IMR-90 (cell line): ENCODE data around the gene GSPT1. TPM values are rescaled to one million over a fixed set of nuclear protein-coding genes. Genes with fewer than 3 reads are reported as not detected.

Source experiments
- ATAC-seq: fragments of 200-7000 bp; cut with Tn5 transposase; 2 replicates; pipeline ENCODE4 v1.9.1; 2020; ENCODE audit warnings: low read depth, mild to moderate bottlenecking, moderate library complexity
- BruUV-seq: library from RNA; stranded (reverse); fragments of 400-500 nt; replicated peaks from 2 replicates; lab custom pipeline; 2021; lab: Mats Ljungman, UMichigan
- CTCF ChIA-PET: fragments of 300-600 bp; formaldehyde crosslinking; extraction: SDS; loops from one replicate; lab custom pipeline; 2021; ENCODE audit warnings: antibody characterized with exemption; lab: Yijun Ruan, JAX
- POLR2A ChIA-PET: fragments of 300-600 bp; sonication (Branson Sonifier 250); formaldehyde crosslinking; loops from one replicate; lab custom pipeline; 2022; ENCODE audit warnings: antibody characterized with exemption; ENCODE audit not compliant: unreplicated experiment; lab: Charles Lee
- DNase-seq: peaks from one replicate; pipeline ENCODE4 v3.0.0; 2013
- H2AFZ ChIP-seq: replicated peaks from 2 replicates; pipeline ENCODE3; 2013; ENCODE audit warnings: low read length, mild to moderate bottlenecking; ENCODE audit not compliant: poor library complexity
- H2AK5ac ChIP-seq: 2 replicates; pipeline ENCODE4 v1.6.1; 2013; ENCODE audit warnings: low read depth, low read length, inconsistent platforms
- H2AK9ac ChIP-seq: replicated peaks from 2 replicates; pipeline ENCODE3; 2013; ENCODE audit warnings: mild to moderate bottlenecking, low read depth, low read length, moderate library complexity; ENCODE audit not compliant: poor library complexity
- H2BK120ac ChIP-seq: 2 replicates; pipeline ENCODE4 v1.6.1; 2013; ENCODE audit warnings: low read depth, low read length, inconsistent platforms
- H2BK15ac ChIP-seq: 3 replicates; pipeline ENCODE4 v1.6.1; 2013; ENCODE audit warnings: low read depth, low read length, inconsistent platforms
- H2BK20ac ChIP-seq: 2 replicates; pipeline ENCODE4 v1.6.1; 2013; ENCODE audit warnings: low read depth, mild to moderate bottlenecking, inconsistent platforms, low read length, moderate library complexity
- H2BK5ac ChIP-seq: 2 replicates; pipeline ENCODE4 v1.6.1; 2013; ENCODE audit warnings: mild to moderate bottlenecking, low read depth, low read length, inconsistent platforms; ENCODE audit not compliant: poor library complexity, severe bottlenecking
- H3K14ac ChIP-seq: replicated peaks from 2 replicates; pipeline ENCODE4 v1.6.1; 2013; ENCODE audit warnings: low read depth, low read length, inconsistent platforms
- H3K18ac ChIP-seq: 2 replicates; pipeline ENCODE4 v1.6.1; 2013; ENCODE audit warnings: low read depth, low read length, control low read depth
- H3K23ac ChIP-seq: 2 replicates; pipeline ENCODE4 v1.6.1; 2013; ENCODE audit warnings: low read depth, low read length, inconsistent platforms
- H3K27ac ChIP-seq: 2 replicates; pipeline ENCODE4 v1.5.1; 2013; ENCODE audit warnings: mild to moderate bottlenecking, control low read depth, low read length; ENCODE audit not compliant: insufficient read depth
- H3K27me3 ChIP-seq: 2 replicates; pipeline ENCODE4 v1.6.1; 2013; ENCODE audit warnings: low read length; ENCODE audit not compliant: control insufficient read depth, insufficient read depth
- H3K36me3 ChIP-seq: 2 replicates; pipeline ENCODE4 v1.6.1; 2013; ENCODE audit warnings: low read length, mixed read lengths; ENCODE audit not compliant: control insufficient read depth, insufficient read depth
- H3K4ac ChIP-seq: 2 replicates; pipeline ENCODE4 v1.6.1; 2013; ENCODE audit warnings: low read depth, low read length, inconsistent platforms
- H3K4me1 ChIP-seq: 2 replicates; pipeline ENCODE4 v1.6.1; 2013; ENCODE audit warnings: low read length, mixed read lengths; ENCODE audit not compliant: control insufficient read depth, insufficient read depth
- H3K4me2 ChIP-seq: 2 replicates; pipeline ENCODE4 v1.6.1; 2013; ENCODE audit warnings: low read depth, mild to moderate bottlenecking, control low read depth, low read length, moderate library complexity
- H3K4me3 ChIP-seq: 2 replicates; pipeline ENCODE4 v1.5.1; 2013; ENCODE audit warnings: low read depth, mild to moderate bottlenecking, control low read depth, low read length, moderate library complexity; ENCODE audit not compliant: insufficient read depth
- H3K56ac ChIP-seq: 2 replicates; pipeline ENCODE4 v1.6.1; 2013; ENCODE audit warnings: low read length, inconsistent platforms; ENCODE audit not compliant: insufficient read depth; ENCODE audit errors: extremely low read depth
- H3K79me1 ChIP-seq, 2 experiments: 2 replicates each; pipeline ENCODE4 v1.6.1; 2013; ENCODE audit warnings: low read length in 2 of 2, inconsistent platforms in 1 of 2, low read depth in 1 of 2
- H3K9ac ChIP-seq: 2 replicates; pipeline ENCODE4 v1.6.1; 2013; ENCODE audit warnings: low read depth, low read length, control low read depth
- H3K9me1 ChIP-seq: 2 replicates; pipeline ENCODE4 v1.6.1; 2013; ENCODE audit warnings: low read length, inconsistent platforms; ENCODE audit not compliant: insufficient read depth
- H3K9me3 ChIP-seq: 2 replicates; pipeline ENCODE4 v1.6.1; 2013; ENCODE audit warnings: low read length; ENCODE audit not compliant: control insufficient read depth, insufficient read depth
- H4K20me1 ChIP-seq: 2 replicates; pipeline ENCODE4 v1.6.1; 2013; ENCODE audit warnings: low read length, inconsistent platforms; ENCODE audit not compliant: insufficient read depth
- H4K5ac ChIP-seq: 2 replicates; pipeline ENCODE4 v1.6.1; 2013; ENCODE audit warnings: mild to moderate bottlenecking, low read depth, low read length, control low read depth
- H4K8ac ChIP-seq, 2 experiments: 2 replicates each; pipeline ENCODE4 v1.6.1; 2013; ENCODE audit warnings: low read depth in 2 of 2, low read length in 2 of 2, control low read depth in 1 of 2, inconsistent platforms in 1 of 2
- H4K91ac ChIP-seq: 2 replicates; pipeline ENCODE4 v1.6.1; 2013; ENCODE audit warnings: low read depth, low read length, inconsistent platforms; ENCODE audit not compliant: insufficient read depth
- CHD1 ChIP-seq: IDR thresholded peaks from 2 replicates; pipeline ENCODE4 v1.6.1; 2012; ENCODE audit warnings: low read depth, low read length, improper control_type of control experiment
- MAFK ChIP-seq: IDR thresholded peaks from 2 replicates; pipeline ENCODE4 v1.6.1; 2012; ENCODE audit warnings: low read depth, low read length, improper control_type of control experiment
- MXI1 ChIP-seq: IDR thresholded peaks from 2 replicates; pipeline ENCODE4 v1.6.1; 2012; ENCODE audit warnings: low read depth, mild to moderate bottlenecking, low read length, moderate library complexity, borderline replicate concordance
- NFE2L2 ChIP-seq: fragments of 150-350 bp; IDR thresholded peaks from 2 replicates; pipeline ENCODE4 v1.6.1; 2016; ENCODE audit warnings: low read depth, mild to moderate bottlenecking, low read length
- RCOR1 ChIP-seq: IDR thresholded peaks from 2 replicates; pipeline ENCODE4 v1.6.1; 2012; ENCODE audit warnings: mild to moderate bottlenecking, low read length, improper control_type of control experiment; ENCODE audit not compliant: insufficient replicate concordance
- WGBS, 2 experiments: methylation state at CpG; one replicate each; pipeline versions ENCODE4 v1.1.5 to v1.1.7; 2013; ENCODE audit warnings: missing lambda C conversion rate in 2 of 2; ENCODE audit not compliant: insufficient read length in 1 of 2; ENCODE audit errors: extremely low coverage in 2 of 2; 5-methylcytosine and 5-hydroxymethylcytosine counted together
- dilution Hi-C: fragments of 300-500 bp; cut with HindIII; formaldehyde crosslinking; loops from one replicate; pipeline ENCODE4 v1.14.3; 2018; ENCODE audit warnings: low sequenced_read_pairs; ENCODE audit not compliant: unreplicated experiment
- in situ Hi-C: fragments of 300-500 bp; cut with MboI; formaldehyde crosslinking; loops from 3 replicates; pipeline ENCODE4 v1.14.3; 2019; ENCODE audit warnings: low sequenced_read_pairs, inconsistent platforms, mixed read lengths
- intact Hi-C: fragments of 100-400 bp; cut with micrococcal nuclease; formaldehyde crosslinking; loops from 2 replicates; pipeline ENCODE4 v1.10.0; 2022
- polyA plus RNA-seq, 3 experiments: library from polyadenylated mRNA; depleted of rRNA; stranded (reverse); fragments of >200 nt; gene quantifications; 2 replicates each; pipeline ENCODE4 v1.2.3, GENCODE V29; 2012; ENCODE audit warnings: low replicate concordance in 1 of 3
- total RNA-seq: library from RNA; depleted of rRNA; stranded (reverse); fragments of >200 nt; gene quantifications from 2 replicates; pipeline ENCODE4 v1.2.3, GENCODE V29; 2012

GSPT1 gene
- total and polyA plus RNA-seq, 2 of the 4 experiments (the other 2 are of a cell fraction): 76.3 to 84.8 TPM

GRCh38 chr16:11876306-11876705, 39.5 kb downstream of the GSPT1 start:
- ChIA-PET CTCF (no interaction called here), POLR2A (no interaction called here)
- H3K27me3 ChIP-seq: no peaks in the 10 kb centered on the region
- no peak overlapping the region for H4K5ac ChIP-seq
- H4K8ac ChIP-seq: no peak overlapping the region
- H4K20me1 ChIP-seq: peaks cover 5% of the 10 kb centered on the region; the same call in 1 of the 2 replicates
- no peak for DNase-seq
- no TSS peak for BruUV-seq
- H3K27ac ChIP-seq: no peak overlapping the region
- no peak overlapping the region for H2AK5ac ChIP-seq
- no peak overlapping the region for H3K23ac ChIP-seq
- peaks cover 23% of the 10 kb centered on the region for H3K36me3 ChIP-seq
- H2BK120ac ChIP-seq: no peak overlapping the region
- H3K4ac ChIP-seq: no peak overlapping the region
- H3K9me1 ChIP-seq: no peaks in the 10 kb centered on the region
- H3K4me1 ChIP-seq: peaks cover under 1% of the 10 kb centered on the region; the same call in 1 of the 2 replicates
- H4K91ac ChIP-seq: no peak overlapping the region
- H2AK9ac ChIP-seq: no peak overlapping the region
- intact Hi-C loops: no loop called here
- H3K9me3 ChIP-seq: no peaks in the 10 kb centered on the region
- H2BK20ac ChIP-seq: no peak overlapping the region
- no peak for ATAC-seq
- no peak overlapping the region for H3K4me2 ChIP-seq
- no peak overlapping the region for H3K4me3 ChIP-seq
- H3K9ac ChIP-seq: no peak overlapping the region
- in situ Hi-C loops: no loop called here
- dilution Hi-C loops: no loop called here
- peaks cover 15 to 35% of the 10 kb centered on the region in 2 experiments; a peak in 3 of 4 replicates for H3K79me1 ChIP-seq
- H3K56ac ChIP-seq: no peak overlapping the region
- H2AFZ ChIP-seq: no peak overlapping the region
- WGBS, 2 experiments: 92% methylated on average over 3 of the region's 12 CpGs; no CpG with 5 or more reads in 1 of the 2 experiments
- no peak overlapping the region for H2BK5ac ChIP-seq
- H3K14ac ChIP-seq: no peak overlapping the region
- TF ChIP-seq CHD1 (no peak), MAFK (no peak), RCOR1 (no peak), MXI1 (no peak), NFE2L2 (no peak)
- no peak overlapping the region for H3K18ac ChIP-seq
- H2BK15ac ChIP-seq: no peak overlapping the region
